ENCODE measurements around the gene RHOF. TPM values are rescaled to one million over a fixed set of nuclear protein-coding genes. Genes with fewer than 3 reads are reported as not detected.
A peak's percentile ranks its signal among the peaks of the same experiment; 100 is the strongest.

RHOF gene
- total and polyA plus RNA-seq, 2 of the 13 experiments (the other 11 are each of a cell fraction or from before 2014, with no cell fraction given): 14.6 to 32.2 TPM

DNA sequence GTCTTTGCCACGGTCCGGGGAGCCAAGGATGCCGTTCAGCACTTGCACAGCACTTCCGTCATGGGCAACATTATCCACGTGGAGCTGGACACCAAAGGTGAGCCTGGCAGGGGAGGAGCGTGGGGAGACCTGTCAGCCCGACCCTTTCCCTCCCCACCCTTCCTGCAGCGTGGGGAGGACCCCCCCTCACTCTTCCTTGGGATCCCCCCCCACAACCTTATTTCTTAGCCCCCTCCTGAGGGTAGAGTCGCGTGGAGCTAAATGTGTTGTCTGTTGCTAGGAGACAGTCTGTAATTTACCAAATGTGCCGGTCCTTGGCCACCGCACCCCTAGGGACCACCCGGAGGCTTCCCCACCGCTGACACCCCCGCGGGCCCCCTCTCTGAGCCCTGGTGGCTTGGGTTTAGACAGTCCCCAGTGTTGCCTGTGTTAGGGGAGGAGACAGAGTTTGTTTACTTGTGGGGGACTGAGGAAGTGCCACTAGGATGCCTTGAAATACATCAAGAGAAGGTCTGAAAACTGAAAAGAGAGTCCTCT lies 12.6 kb upstream of the RHOF start (continued):
- TF ChIP-seq, protein P1, sequence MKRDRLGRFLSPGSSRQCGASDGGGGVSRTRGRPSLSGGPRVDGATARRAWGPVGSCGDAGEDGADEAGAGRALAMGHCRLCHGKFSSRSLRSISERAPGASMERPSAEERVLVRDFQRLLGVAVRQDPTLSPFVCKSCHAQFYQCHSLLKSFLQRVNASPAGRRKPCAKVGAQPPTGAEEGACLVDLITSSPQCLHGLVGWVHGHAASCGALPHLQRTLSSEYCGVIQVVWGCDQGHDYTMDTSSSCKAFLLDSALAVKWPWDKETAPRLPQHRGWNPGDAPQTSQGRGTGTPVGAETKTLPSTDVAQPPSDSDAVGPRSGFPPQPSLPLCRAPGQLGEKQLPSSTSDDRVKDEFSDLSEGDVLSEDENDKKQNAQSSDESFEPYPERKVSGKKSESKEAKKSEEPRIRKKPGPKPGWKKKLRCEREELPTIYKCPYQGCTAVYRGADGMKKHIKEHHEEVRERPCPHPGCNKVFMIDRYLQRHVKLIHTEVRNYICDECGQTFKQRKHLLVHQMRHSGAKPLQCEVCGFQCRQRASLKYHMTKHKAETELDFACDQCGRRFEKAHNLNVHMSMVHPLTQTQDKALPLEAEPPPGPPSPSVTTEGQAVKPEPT (CRISPR knock-in tag; IDR thresholded peaks at IDR 0.05; ENCODE audit: low read depth): 0 out of 2 replicates have a peak, but pooled peaks have one; percentile 3
- TF ChIP-seq RFX1 (IDR thresholded peaks at IDR 0.05) (peak; percentile 37; the same call in 1 of the 2 replicates), TP53 (CRISPR knock-in tag; conservative IDR thresholded peaks at IDR 0.05) (no peak), ZNF30 (CRISPR knock-in tag; IDR thresholded peaks at IDR 0.05) (no peak), RNF2 (conservative IDR thresholded peaks at IDR 0.05; ENCODE audit: low read depth) (no peak), ZNF605 (CRISPR knock-in tag; IDR thresholded peaks at IDR 0.05) (0 out of 2 replicates have a peak, but pooled peaks have one; percentile 42)
- TF ChIP-seq, protein P2, sequence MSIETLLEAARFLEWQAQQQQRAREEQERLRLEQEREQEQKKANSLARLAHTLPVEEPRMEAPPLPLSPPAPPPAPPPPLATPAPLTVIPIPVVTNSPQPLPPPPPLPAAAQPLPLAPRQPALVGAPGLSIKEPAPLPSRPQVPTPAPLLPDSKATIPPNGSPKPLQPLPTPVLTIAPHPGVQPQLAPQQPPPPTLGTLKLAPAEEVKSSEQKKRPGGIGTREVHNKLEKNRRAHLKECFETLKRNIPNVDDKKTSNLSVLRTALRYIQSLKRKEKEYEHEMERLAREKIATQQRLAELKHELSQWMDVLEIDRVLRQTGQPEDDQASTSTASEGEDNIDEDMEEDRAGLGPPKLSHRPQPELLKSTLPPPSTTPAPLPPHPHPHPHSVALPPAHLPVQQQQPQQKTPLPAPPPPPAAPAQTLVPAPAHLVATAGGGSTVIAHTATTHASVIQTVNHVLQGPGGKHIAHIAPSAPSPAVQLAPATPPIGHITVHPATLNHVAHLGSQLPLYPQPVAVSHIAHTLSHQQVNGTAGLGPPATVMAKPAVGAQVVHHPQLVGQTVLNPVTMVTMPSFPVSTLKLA (IDR thresholded peaks at IDR 0.05): peak; percentile 37
- TF ChIP-seq, protein P3, sequence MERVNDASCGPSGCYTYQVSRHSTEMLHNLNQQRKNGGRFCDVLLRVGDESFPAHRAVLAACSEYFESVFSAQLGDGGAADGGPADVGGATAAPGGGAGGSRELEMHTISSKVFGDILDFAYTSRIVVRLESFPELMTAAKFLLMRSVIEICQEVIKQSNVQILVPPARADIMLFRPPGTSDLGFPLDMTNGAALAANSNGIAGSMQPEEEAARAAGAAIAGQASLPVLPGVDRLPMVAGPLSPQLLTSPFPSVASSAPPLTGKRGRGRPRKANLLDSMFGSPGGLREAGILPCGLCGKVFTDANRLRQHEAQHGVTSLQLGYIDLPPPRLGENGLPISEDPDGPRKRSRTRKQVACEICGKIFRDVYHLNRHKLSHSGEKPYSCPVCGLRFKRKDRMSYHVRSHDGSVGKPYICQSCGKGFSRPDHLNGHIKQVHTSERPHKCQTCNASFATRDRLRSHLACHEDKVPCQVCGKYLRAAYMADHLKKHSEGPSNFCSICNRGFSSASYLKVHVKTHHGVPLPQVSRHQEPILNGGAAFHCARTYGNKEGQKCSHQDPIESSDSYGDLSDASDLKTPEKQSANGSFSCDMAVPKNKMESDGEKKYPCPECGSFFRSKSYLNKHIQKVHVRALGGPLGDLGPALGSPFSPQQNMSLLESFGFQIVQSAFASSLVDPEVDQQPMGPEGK (CRISPR knock-in tag; IDR thresholded peaks at IDR 0.05): peak; percentile 56
- TF ChIP-seq, protein P4, sequence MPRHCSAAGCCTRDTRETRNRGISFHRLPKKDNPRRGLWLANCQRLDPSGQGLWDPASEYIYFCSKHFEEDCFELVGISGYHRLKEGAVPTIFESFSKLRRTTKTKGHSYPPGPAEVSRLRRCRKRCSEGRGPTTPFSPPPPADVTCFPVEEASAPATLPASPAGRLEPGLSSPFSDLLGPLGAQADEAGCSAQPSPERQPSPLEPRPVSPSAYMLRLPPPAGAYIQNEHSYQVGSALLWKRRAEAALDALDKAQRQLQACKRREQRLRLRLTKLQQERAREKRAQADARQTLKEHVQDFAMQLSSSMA (CRISPR knock-in tag; IDR thresholded peaks at IDR 0.05): no peak
- TF ChIP-seq, protein P5, sequence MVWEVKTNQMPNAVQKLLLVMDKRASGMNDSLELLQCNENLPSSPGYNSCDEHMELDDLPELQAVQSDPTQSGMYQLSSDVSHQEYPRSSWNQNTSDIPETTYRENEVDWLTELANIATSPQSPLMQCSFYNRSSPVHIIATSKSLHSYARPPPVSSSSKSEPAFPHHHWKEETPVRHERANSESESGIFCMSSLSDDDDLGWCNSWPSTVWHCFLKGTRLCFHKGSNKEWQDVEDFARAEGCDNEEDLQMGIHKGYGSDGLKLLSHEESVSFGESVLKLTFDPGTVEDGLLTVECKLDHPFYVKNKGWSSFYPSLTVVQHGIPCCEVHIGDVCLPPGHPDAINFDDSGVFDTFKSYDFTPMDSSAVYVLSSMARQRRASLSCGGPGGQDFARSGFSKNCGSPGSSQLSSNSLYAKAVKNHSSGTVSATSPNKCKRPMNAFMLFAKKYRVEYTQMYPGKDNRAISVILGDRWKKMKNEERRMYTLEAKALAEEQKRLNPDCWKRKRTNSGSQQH (CRISPR knock-in tag; IDR thresholded peaks at IDR 0.05; ENCODE audit: low read depth): peak; percentile 68

Measured in HepG2 (cell line).